Fibroblast of mammary gland (primary cell): ENCODE results near the gene GSTT2.
"Not testable (repeated sequence)": the region's sequence is repeated elsewhere in the genome, so short reads cannot be mapped to it uniquely, and the experiment has no call there.

Source experiments
- DNase-seq: peaks from one replicate; pipeline ENCODE4 v3.0.0-alpha.2; 2010; ENCODE audit warnings: low read depth
- H3K4me3 ChIP-seq: 2 replicates; pipeline ENCODE4 v1.5.1; 2011; ENCODE audit warnings: low read depth, mild to moderate bottlenecking, low read length, moderate library complexity; ENCODE audit not compliant: control insufficient read depth
- TF ChIP-seq, protein P1 (sequence below): conservative IDR thresholded peaks from 2 replicates; pipeline ENCODE4 v1.5.1; 2011; ENCODE audit warnings: low read depth, low read length, inconsistent platforms; ENCODE audit not compliant: control insufficient read depth, insufficient read depth

GSTT2 gene

DNA sequence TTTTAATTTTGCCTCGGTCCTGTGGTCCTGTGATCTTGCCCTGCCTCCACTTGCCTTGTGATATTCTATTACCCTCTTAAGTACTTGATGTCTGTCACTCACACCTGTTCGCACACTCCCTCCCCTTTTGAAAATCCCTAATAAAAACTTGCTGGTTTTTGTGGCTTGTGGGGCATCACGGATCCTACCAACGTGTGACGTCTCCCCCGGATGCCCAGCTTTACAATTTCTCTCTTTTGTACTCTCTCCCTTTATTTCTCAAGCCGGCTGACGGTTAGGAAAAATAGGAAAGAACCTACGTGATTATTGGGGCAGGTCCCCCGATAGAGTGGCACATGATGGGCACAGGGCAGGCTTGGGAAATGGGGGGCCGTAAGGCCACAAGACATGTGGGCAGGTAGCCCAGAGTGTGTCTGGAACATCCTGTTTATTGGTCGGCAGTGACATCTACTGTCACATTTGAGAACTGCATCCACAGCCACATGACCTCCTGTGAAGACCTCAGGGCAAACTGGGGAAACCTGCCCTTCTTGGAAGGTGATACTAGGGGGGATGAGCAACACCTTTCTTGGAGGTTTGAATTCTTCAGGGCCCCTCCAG lies 23.5 kb upstream of the GSTT2 start:
- DNase-seq, H3K4me3 ChIP-seq: not testable (repeated sequence)
- TF ChIP-seq, protein P1, sequence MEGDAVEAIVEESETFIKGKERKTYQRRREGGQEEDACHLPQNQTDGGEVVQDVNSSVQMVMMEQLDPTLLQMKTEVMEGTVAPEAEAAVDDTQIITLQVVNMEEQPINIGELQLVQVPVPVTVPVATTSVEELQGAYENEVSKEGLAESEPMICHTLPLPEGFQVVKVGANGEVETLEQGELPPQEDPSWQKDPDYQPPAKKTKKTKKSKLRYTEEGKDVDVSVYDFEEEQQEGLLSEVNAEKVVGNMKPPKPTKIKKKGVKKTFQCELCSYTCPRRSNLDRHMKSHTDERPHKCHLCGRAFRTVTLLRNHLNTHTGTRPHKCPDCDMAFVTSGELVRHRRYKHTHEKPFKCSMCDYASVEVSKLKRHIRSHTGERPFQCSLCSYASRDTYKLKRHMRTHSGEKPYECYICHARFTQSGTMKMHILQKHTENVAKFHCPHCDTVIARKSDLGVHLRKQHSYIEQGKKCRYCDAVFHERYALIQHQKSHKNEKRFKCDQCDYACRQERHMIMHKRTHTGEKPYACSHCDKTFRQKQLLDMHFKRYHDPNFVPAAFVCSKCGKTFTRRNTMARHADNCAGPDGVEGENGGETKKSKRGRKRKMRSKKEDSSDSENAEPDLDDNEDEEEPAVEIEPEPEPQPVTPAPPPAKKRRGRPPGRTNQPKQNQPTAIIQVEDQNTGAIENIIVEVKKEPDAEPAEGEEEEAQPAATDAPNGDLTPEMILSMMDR, result peak; percentile 23

DNA sequence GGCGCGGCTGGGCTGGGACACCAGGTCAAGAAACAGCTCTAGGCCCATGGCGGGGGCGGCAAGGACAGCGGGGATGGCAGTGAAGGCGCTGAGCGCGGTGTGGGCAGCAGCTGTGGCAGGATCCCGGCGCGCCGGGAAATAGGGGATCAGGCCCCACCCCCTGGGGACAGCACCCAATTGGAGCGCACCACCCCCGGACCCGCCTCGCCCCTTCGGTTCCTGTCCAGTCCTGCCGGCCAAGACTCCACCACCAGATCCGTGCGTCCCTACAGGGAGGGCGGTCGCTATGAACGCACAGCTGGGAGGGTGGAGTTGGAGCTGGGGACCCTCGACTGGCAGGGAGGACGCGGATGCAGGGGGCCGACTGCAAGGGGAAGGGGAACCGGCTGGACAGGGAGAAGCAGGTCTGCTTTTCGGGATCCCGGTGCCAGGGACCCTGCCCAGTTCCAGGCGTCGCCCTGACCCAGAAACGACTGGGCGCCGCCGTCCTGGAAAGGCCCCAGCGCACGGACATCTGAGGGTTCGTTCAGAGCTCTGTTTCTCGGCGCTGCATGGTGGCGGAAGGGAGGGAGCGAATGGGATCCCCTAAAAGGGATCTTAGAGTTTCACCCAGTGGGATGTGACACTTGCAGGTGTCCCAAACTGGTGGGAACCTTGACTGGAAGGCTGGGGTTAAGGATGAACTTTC lies 18.7 kb upstream of the GSTT2 start, which contains the start of gene GSTT2B:
TSS of gene GSTT2B (minus strand) at position 112 of the 688 bp plus-strand sequence. CDS start at position 48, 64 bp downstream.
- DNase-seq, H3K4me3 ChIP-seq: not testable (repeated sequence)

DNA sequence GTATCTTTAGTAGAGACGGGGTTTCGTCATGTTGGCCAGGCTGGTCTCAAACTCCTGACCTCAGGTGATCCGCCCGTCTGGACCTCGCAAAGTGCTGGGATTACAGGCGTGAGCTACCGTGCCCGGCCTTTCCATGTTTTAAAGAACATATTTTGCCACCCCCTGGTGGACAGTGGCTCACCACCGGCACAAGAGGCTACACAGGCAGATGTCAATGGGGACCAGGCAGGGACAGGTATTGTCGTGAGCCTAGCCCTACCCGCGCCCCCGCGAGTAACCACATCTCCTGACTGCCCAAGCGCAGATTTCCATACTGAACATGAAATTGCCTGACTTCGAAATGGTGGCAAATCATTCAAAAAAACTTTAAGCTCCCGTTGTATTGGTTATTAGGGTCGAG lies 13.8 kb upstream of the GSTT2 start:
- H3K4me3 ChIP-seq, result not testable (repeated sequence)

DNA sequence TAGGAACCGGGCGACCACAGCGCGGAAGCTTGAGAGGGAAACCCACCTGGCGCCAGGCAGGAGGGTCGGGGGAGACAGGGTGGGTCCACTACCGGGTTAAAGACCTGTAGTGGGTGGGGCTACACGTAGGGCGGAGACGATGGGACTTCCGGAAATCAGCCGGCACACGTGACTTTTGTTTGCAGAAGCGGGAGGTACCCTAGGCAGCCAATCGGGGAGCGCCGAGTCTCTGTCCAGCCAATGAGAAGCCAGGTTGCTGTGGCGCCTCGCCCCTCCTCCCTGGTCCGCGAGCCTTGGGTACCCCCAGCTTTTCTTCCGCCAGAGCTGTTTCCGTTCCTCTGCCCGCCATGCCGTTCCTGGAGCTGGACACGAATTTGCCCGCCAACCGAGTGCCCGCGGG lies 13.4 kb upstream of the GSTT2 start, which contains the start of gene DDTL:
TSS of gene DDTL (plus strand) at position 321 of the 400 bp plus-strand sequence. CDS start at position 348, 27 bp downstream.
- DNase-seq, H3K4me3 ChIP-seq: not testable (repeated sequence)

More for the DNA sequence above, 13.8 kb upstream of the GSTT2 start:
- DNase-seq, result not testable (repeated sequence)

DNA sequence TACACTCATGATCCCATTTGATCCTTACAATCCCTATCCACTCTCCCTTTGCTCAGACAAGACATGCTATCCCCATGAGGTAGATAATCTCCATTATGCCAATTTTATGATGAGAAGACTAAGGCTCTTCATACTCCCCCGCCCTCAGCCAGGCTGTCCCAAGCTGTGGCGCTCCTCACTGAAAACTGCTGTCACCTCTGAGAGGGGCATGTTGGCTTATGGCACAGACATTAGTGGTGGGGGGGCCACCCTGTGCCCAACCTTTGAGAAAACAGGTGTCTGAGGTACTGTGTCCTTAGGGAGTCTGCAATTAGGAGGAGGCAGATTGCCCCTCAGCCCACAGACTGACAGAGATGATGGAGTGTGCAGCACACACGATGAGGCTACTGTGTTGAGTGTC lies 10.9 kb upstream of the GSTT2 start:
- H3K4me3 ChIP-seq, result no peak overlapping the region
- TF ChIP-seq, protein P1, result no peak
- DNase-seq, result no peak

DNA sequence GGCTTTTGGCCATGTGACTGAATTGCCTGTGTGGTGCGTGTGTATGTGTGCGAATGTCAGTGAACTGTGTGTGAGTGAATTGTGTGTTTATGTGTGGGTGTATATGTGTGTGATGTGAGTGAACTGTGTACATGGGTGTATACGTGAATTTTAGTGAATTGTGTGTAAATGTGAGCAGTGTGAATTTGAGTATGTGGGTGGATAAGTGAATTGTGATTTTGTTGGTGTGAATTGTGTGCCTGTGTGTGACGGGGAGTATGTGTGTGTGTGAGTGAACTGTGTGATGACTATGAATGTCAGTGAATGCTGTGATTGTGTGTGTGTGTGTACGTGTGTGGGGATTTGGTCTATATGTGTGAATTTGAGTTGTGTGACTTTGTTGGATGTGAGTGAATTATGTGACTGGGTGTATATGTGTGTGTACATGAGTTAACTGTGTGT lies 9.7 kb upstream of the GSTT2 start:
- no peak overlapping the region for H3K4me3 ChIP-seq
- DNase-seq, result no peak
- TF ChIP-seq, protein P1, result no peak

DNA sequence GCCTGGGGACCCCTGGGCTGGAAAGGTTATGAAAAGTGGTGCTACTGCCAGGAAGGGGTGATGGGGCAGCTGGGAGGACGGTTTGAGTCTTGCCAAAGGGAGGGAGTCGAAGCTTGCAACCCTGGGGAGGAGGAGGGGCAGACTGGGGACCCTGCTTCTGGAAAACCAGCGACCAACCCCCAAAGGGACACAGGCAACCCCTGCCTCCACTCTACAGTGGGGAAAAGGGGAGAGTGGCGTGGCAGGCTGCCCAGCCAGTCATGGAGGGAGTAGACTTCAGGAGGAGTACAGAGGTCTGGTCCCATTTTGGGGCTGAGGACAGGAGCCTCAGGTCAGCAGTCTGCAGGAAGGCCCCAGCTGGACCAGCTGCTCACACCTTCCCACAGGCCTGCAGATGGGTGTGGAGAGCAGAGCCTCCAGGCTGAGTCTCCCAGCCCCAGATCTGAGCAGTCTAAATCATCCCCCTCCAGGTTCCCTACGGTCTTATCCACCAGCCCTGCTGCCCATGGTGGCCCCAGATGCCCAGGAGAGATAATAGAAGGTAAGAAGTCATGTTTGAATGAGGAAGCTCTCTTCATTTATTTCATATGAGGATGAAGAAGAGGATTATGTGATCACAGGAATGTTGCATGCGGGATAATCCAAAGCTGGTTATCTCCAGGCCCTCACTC lies 9.0 kb upstream of the GSTT2 start:
- TF ChIP-seq, protein P1, result no peak
- no peak for DNase-seq
- no peak overlapping the region for H3K4me3 ChIP-seq

DNA sequence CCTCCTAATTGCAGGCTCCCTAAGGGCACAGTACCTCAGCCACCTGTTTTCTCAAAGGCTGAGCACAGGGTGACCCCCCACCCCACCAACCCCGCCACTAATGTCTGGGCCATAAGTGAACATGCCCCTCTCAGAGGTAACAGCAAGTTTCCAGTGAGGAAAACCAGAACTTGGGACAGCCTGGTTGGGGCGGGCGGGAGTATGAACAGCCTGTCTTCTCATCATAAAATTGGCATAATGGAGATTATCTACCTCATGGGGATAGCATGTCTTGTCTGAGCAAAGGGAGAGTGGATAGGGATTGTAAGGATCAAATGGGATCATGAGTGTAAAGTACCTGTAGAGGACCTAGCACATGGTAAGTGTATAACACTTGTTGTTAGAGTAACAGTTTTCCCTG lies 8.0 kb upstream of the GSTT2 start:
- not testable (repeated sequence) for DNase-seq, H3K4me3 ChIP-seq

DNA sequence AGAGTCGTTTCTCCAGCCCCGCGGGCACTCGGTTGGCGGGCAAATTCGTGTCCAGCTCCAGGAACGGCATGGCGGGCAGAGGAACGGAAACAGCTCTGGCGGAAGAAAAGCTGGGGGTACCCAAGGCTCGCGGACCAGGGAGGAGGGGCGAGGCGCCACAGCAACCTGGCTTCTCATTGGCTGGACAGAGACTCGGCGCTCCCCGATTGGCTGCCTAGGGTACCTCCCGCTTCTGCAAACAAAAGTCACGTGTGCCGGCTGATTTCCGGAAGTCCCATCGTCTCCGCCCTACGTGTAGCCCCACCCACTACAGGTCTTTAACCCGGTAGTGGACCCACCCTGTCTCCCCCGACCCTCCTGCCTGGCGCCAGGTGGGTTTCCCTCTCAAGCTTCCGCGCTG lies 5.6 kb upstream of the GSTT2 start, which contains the start of gene DDT:
TSS of gene DDT (minus strand) at position 97 of the 400 bp plus-strand sequence. CDS start at position 70, 27 bp downstream.
- not testable (repeated sequence) for DNase-seq

DNA sequence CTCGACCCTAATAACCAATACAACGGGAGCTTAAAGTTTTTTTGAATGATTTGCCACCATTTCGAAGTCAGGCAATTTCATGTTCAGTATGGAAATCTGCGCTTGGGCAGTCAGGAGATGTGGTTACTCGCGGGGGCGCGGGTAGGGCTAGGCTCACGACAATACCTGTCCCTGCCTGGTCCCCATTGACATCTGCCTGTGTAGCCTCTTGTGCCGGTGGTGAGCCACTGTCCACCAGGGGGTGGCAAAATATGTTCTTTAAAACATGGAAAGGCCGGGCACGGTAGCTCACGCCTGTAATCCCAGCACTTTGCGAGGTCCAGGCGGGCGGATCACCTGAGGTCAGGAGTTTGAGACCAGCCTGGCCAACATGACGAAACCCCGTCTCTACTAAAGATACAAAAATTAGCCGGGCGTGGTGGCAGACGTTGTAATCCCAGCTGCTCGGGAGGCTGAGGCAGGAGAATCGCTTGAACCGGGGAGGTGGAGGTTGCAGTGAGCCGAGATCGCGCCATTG lies 5.0 kb upstream of the GSTT2 start:
- not testable (repeated sequence) for H3K4me3 ChIP-seq, DNase-seq

More for the DNA sequence above, 5.6 kb upstream of the GSTT2 start, which contains the start of gene DDT:
- H3K4me3 ChIP-seq, result not testable (repeated sequence)

DNA sequence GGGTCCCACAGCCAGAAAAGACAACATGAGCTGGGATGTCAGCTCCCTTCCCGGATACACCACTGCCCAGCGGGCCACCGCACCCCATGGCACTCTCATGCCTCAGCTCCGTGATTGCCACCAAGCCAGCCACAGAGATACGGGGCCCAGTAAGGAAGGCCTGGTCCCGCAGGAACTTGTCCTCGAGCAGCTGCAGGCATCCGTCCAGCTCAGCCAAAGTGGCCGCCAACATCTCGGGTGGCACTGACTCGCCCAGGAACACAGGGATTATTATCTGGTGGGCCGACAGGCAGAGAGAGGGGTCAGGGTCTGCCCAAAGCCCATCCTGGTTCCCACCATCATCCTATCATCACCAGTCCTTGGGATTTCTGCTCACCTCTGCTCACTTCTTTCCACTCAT lies 2.6 kb upstream of the GSTT2 start:
- H3K4me3 ChIP-seq, DNase-seq: not testable (repeated sequence)

DNA sequence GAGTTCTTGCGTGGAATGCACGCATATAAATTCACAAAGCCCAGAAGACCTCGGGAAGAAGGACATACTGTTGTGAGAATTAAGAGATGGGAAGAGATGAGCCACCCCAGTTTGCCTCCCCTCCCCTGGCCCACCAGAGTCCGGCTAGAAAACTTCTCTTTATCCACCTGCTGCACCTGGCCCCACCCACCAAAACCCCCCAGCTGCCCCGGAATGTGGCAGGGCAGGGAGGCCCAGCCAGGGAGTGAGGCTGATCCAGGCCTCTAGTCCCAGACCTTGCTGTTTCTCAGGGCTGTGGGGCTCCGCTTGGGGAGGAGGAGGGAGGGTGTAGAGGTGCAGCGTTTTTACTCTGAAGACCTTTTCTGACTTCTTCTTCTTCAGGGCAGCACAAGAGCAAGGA lies 633 bp downstream of the GSTT2 start:
- peak overlapping the region; percentile 12 for H3K4me3 ChIP-seq

More for the DNA sequence above, 633 bp downstream of the GSTT2 start:
- DNase-seq, result not testable (repeated sequence)
